PC-3 (cell line): ENCODE measurements around the gene ACBD3. TPM values are rescaled to one million over a fixed set of nuclear protein-coding genes. Genes with fewer than 3 reads are reported as not detected.

Experiments used
- ATAC-seq: fragments of 200-7000 bp; cut with Tn5 transposase; 2 replicates; pipeline ENCODE4 v1.9.1; 2020; ENCODE audit warnings: mild to moderate bottlenecking, moderate library complexity
- BruUV-seq: library from RNA; stranded (reverse); fragments of 400-500 nt; replicated peaks from 2 replicates; lab custom pipeline; 2021; lab: Mats Ljungman, UMichigan
- CTCF ChIA-PET: fragments of 300-600 bp; sonication (Branson Sonifier 250); formaldehyde crosslinking; loops from one replicate; lab custom pipeline; 2022; ENCODE audit warnings: antibody characterized with exemption; lab: Charles Lee
- POLR2A ChIA-PET: fragments of 300-600 bp; sonication (Branson Sonifier 250); formaldehyde crosslinking; loops from one replicate; lab custom pipeline; 2022; ENCODE audit warnings: antibody characterized with exemption; ENCODE audit not compliant: unreplicated experiment; lab: Charles Lee
- DNase-seq: peaks from one replicate; pipeline ENCODE4 v3.0.0-alpha.2; 2015
- H2AFZ ChIP-seq: fragments of 300-600 bp; sonication (generic); 2 replicates; pipeline ENCODE4 v1.6.0; 2016; ENCODE audit warnings: antibody characterized with exemption, low read length
- H3F3A ChIP-seq: fragments of 300-600 bp; sonication (generic); one replicate; pipeline ENCODE4 v1.6.0; 2017; ENCODE audit warnings: antibody characterized with exemption, low read length, control low read depth, mild to moderate bottlenecking; ENCODE audit not compliant: unreplicated experiment
- H3K27ac ChIP-seq: fragments of 300-600 bp; sonication (generic); 2 replicates; pipeline ENCODE4 v1.5.1; 2016; ENCODE audit warnings: mild to moderate bottlenecking, low read length
- H3K27me3 ChIP-seq: fragments of 300-600 bp; sonication (generic); 2 replicates; pipeline ENCODE4 v1.6.1; 2016; ENCODE audit warnings: low read length, mixed read lengths
- H3K36me3 ChIP-seq: fragments of 300-600 bp; sonication (generic); 2 replicates; pipeline ENCODE4 v1.6.1; 2016; ENCODE audit warnings: low read depth, mixed run types, low read length, mixed read lengths
- H3K4me1 ChIP-seq: fragments of 300-600 bp; sonication (generic); 2 replicates; pipeline ENCODE4 v1.5.1; 2016; ENCODE audit warnings: low read length; ENCODE audit not compliant: insufficient read depth
- H3K4me2 ChIP-seq: fragments of 300-600 bp; sonication (generic); 2 replicates; pipeline ENCODE4 v1.6.0; 2016; ENCODE audit warnings: low read length
- H3K4me3 ChIP-seq: fragments of 300-600 bp; sonication (generic); 2 replicates; pipeline ENCODE4 v1.5.1; 2016; ENCODE audit warnings: mild to moderate bottlenecking, low read length, mixed read lengths
- H3K79me2 ChIP-seq: fragments of 300-600 bp; sonication (generic); 2 replicates; pipeline ENCODE4 v1.6.1; 2017; ENCODE audit warnings: low read length, mixed read lengths
- H3K9ac ChIP-seq: fragments of 300-600 bp; sonication (generic); 2 replicates; pipeline ENCODE4 v1.6.0; 2016; ENCODE audit warnings: mild to moderate bottlenecking, low read length
- H3K9me2 ChIP-seq: fragments of 300-600 bp; sonication (generic); replicated peaks from 2 replicates; pipeline ENCODE4 v1.6.1; 2016; ENCODE audit warnings: mixed run types, low read length, mixed read lengths
- H3K9me3 ChIP-seq: fragments of 300-600 bp; sonication (generic); 2 replicates; pipeline ENCODE4 v1.6.1; 2016; ENCODE audit warnings: low read length, mixed read lengths
- H4K20me1 ChIP-seq: fragments of 300-600 bp; sonication (generic); 2 replicates; pipeline ENCODE4 v1.6.1; 2016; ENCODE audit warnings: low read length, mixed read lengths
- EZH2 ChIP-seq: fragments of 300-600 bp; sonication (generic); IDR thresholded peaks from one replicate; pipeline ENCODE4 v1.6.1; 2017; ENCODE audit warnings: antibody characterized with exemption, mild to moderate bottlenecking, low read length; ENCODE audit not compliant: unreplicated experiment
- EZH2phosphoT487 ChIP-seq: fragments of 300-600 bp; sonication (generic); IDR thresholded peaks from 2 replicates; pipeline ENCODE4 v1.6.1; 2018; ENCODE audit warnings: mild to moderate bottlenecking, antibody characterized with exemption, low read length, borderline replicate concordance
- intact Hi-C: fragments of 100-400 bp; cut with micrococcal nuclease; formaldehyde crosslinking; loops from 2 replicates; pipeline ENCODE4 v1.9.0; 2023
- total RNA-seq: library from RNA; depleted of rRNA; stranded (reverse); fragments of >200 nt; gene quantifications from 2 replicates; pipeline ENCODE4 v1.2.3, GENCODE V29; 2014
- TF ChIP-seq, protein P1 (sequence below): fragments of 300-600 bp; sonication (generic); conservative IDR thresholded peaks from 2 replicates; pipeline ENCODE4 v1.5.1; 2017; ENCODE audit warnings: antibody characterized with exemption, low read depth, mild to moderate bottlenecking, low read length

Gene ACBD3
- total RNA-seq, 1 experiment from 2014 or later, result 62.2 TPM

DNA sequence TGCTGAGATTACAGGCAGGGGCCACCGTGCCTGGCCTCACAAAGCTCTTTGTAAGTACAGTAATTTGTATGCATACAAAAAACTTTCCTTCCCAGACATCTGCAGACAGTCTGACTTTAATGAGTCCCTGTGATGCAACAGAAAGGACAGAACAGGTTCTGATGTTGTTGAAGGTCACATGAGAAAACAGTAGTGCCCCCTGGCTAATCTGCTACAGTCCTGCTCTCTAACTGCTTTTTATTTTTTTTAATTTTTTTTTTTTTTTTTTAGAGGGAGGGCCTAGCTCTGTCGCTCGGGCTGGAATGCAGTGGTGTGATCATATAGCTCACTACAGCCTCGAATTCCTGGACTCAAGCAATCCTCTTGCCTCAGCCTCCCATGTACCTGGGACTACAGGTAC, 36.7 kb downstream of the ACBD3 start:
- H3K79me2 ChIP-seq, result no peaks in the 10 kb centered on the region
- no peaks in the 10 kb centered on the region for H3K27me3 ChIP-seq
- no peaks in the 10 kb centered on the region for H3F3A ChIP-seq
- no peaks in the 10 kb centered on the region for H3K4me1 ChIP-seq
- H3K36me3 ChIP-seq, result peaks cover 65% of the 10 kb centered on the region
- TF ChIP-seq, protein P1, sequence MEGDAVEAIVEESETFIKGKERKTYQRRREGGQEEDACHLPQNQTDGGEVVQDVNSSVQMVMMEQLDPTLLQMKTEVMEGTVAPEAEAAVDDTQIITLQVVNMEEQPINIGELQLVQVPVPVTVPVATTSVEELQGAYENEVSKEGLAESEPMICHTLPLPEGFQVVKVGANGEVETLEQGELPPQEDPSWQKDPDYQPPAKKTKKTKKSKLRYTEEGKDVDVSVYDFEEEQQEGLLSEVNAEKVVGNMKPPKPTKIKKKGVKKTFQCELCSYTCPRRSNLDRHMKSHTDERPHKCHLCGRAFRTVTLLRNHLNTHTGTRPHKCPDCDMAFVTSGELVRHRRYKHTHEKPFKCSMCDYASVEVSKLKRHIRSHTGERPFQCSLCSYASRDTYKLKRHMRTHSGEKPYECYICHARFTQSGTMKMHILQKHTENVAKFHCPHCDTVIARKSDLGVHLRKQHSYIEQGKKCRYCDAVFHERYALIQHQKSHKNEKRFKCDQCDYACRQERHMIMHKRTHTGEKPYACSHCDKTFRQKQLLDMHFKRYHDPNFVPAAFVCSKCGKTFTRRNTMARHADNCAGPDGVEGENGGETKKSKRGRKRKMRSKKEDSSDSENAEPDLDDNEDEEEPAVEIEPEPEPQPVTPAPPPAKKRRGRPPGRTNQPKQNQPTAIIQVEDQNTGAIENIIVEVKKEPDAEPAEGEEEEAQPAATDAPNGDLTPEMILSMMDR, result peak; percentile 30; the same call in 1 of the 2 replicates
- TF ChIP-seq EZH2 (no peak), EZH2phosphoT487 (no peak)
- no peak overlapping the region for H2AFZ ChIP-seq
- BruUV-seq, result no TSS peak
- H3K9me3 ChIP-seq, result no peaks in the 10 kb centered on the region
- POLR2A ChIA-PET, result no interaction called here
- H3K9me2 ChIP-seq, result no peaks in the 10 kb centered on the region
- intact Hi-C loops, result no loop called here
- H3K4me2 ChIP-seq, result no peak overlapping the region
- H3K9ac ChIP-seq, result no peak overlapping the region
- no peak for DNase-seq
- H3K27ac ChIP-seq, result no peak overlapping the region
- CTCF ChIA-PET, result interaction anchor here (0.7 to 0.9 kb wide), 2 partner anchors 24 to 29 kb away, joined by 5 to 9 read pairs; no protein-coding TSS in a partner anchor
- no peak; the same call in 1 of the 2 replicates for ATAC-seq
- H3K4me3 ChIP-seq, result no peak overlapping the region
- H4K20me1 ChIP-seq, result no peaks in the 10 kb centered on the region

DNA sequence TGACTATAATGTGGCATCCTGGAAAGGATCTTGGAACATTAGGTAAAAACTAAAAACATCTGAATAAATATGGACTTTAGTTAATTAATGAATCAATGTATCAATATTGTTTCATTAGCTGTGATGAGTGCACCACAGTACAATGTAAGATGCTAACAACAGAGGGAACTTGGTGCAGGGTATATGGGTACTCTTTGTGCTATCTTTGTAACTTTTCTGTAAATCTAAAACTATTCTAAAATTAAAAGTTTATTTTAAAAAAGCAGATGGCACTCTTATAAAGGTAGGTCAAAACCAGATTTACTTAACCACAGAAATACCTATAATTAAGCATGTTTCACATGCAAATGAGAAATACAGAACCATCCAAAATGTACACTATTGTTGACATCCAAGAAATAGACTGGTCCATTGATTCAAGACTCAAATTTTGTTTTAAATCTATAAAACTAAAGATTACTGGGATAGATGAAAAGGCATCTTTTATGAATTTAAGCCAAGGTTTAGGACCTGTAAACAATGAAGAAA, 38.4 kb downstream of the ACBD3 start:
- ChIA-PET POLR2A (no interaction called here), CTCF (interaction anchor here (0.8 kb wide), 1 partner anchor 52 kb away, joined by 5 read pairs; no protein-coding TSS in a partner anchor)
- H3K9me2 ChIP-seq, result no peaks in the 10 kb centered on the region
- H3K27me3 ChIP-seq, result no peaks in the 10 kb centered on the region
- no peak overlapping the region for H3K9ac ChIP-seq
- H4K20me1 ChIP-seq, result no peaks in the 10 kb centered on the region
- no peaks in the 10 kb centered on the region for H3K9me3 ChIP-seq
- no peaks in the 10 kb centered on the region for H3F3A ChIP-seq
- TF ChIP-seq, protein P1, result no peak
- no peak for TF ChIP-seq EZH2
- no peak for TF ChIP-seq EZH2phosphoT487
- no peak overlapping the region for H3K4me2 ChIP-seq
- no peak for DNase-seq
- peaks cover 50% of the 10 kb centered on the region for H3K36me3 ChIP-seq
- intact Hi-C loops, result no loop called here
- H3K79me2 ChIP-seq, result no peaks in the 10 kb centered on the region
- no peak overlapping the region for H2AFZ ChIP-seq
- H3K4me1 ChIP-seq, result no peaks in the 10 kb centered on the region
- no TSS peak for BruUV-seq
- no peak overlapping the region for H3K4me3 ChIP-seq
- no peak for ATAC-seq
- no peak overlapping the region for H3K27ac ChIP-seq

GRCh38 chr1:226144045-226144444, 42.5 kb downstream of the ACBD3 start:
- no peak for ATAC-seq

More at GRCh38 chr1:226144045-226144444, 42.5 kb downstream of the ACBD3 start:
- Histone ChIP-seq H3F3A (no peaks in the 10 kb centered on the region), H2AFZ (no peak overlapping the region), H4K20me1 (no peaks in the 10 kb centered on the region), H3K36me3 (peaks cover 25% of the 10 kb centered on the region; the same call in 1 of the 2 replicates), H3K4me3 (no peak overlapping the region), H3K9me3 (no peaks in the 10 kb centered on the region), H3K9me2 (no peaks in the 10 kb centered on the region), H3K4me2 (no peak overlapping the region), H3K79me2 (no peaks in the 10 kb centered on the region), H3K27me3 (no peaks in the 10 kb centered on the region), H3K4me1 (no peaks in the 10 kb centered on the region), H3K9ac (no peak overlapping the region), H3K27ac (no peak overlapping the region)
- TF ChIP-seq, protein P1, result no peak
- TF ChIP-seq EZH2phosphoT487, result no peak
- TF ChIP-seq EZH2, result no peak
- intact Hi-C loops, result no loop called here
- BruUV-seq, result no TSS peak
- CTCF ChIA-PET, result no interaction called here
- no peak for DNase-seq
- POLR2A ChIA-PET, result no interaction called here
